ENCODE data around the gene PICK1.

PICK1 gene

DNA sequence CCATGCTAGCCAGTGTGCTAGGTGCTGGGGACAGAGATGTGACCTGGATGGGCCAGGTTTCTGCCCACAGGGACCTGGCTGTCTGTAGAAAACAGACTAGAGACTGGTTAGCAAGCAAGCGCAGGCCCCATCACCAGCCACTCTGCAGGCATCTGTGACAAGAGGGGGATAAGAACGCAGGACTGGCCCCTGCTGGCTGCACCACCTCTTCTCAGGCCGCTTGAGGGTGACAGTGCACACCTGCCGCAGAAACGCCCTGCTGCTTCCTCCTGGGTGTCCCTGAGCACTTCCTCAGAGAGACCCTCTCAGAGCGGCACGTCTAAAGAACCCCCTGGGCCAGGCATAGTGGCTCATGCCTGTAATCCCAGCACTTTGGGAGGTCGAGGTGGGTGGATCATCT, 5.9 kb upstream of the PICK1 start:
- DNase-seq (ENCODE audit: low spot score in 2 of 2), result no peak
- no peak for ATAC-seq (ENCODE audit: low read depth)
- Mint-ChIP-seq H3K36me3 (no peaks in the 10 kb centered on the region), H3K9me3 (no peaks in the 10 kb centered on the region), H3K4me1 (peaks cover 6% of the 10 kb centered on the region), H3K27me3 (peaks cover 8% of the 10 kb centered on the region), H3K4me3 (no peak overlapping the region), H3K27ac (no peak overlapping the region)

DNA sequence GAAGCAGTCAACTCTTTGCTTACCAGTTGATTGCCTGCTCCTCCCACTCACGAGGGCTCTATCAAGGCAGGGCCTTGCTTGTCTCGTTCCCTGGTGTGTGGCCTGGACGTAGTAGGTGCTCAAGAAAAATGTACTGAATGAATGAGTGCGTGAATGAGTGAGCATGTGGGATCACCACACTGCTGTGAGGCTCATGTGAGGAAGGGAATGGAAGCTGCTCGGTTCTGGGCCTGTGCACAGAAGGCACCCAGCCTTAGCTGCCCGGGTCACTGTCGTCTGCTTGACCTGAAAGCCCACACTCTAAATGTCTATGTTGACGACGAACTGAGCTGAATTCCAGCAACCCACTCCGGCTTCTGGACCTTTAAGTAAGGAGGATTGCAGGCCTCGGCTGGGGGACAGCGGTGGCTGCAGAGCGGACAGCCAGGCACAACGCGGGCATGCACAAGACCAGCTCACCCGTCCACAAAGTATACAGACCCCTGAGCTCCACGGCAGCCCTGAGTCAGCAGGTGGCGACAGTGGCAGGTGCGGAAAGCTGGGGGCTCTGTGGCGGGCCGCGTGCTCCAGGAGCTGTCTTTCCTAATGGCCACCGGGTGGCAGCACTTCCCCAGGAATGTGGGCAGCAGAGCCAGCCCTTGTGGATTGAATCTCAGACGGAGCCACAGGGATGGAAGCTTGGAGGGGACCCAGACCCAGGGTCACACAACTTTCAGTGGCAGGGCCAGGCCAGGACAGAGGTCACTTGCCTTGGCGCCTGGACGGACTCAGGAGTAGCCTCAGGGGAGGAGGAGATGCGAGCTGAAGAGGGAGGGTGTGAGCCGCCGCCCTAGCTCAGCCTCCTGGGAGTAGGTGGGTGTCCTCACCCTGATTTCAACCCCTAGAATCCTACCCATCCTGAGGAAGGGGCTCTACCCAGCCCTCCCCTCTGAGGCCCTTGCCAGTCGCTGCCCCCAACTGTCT, 5.0 kb upstream of the PICK1 start:
- no peak overlapping the region for H3K27ac Mint-ChIP-seq
- DNase-seq (ENCODE audit: low spot score in 2 of 2), result peak; percentile 78 to 81
- no peak overlapping the region for H3K4me3 Mint-ChIP-seq
- H3K4me1 Mint-ChIP-seq, result peaks cover 6% of the 10 kb centered on the region
- peak; percentile 73 for ATAC-seq (ENCODE audit: low read depth)
- peaks cover 8% of the 10 kb centered on the region for H3K27me3 Mint-ChIP-seq
- no peaks in the 10 kb centered on the region for H3K36me3 Mint-ChIP-seq
- H3K9me3 Mint-ChIP-seq, result no peaks in the 10 kb centered on the region

- peak; percentile 32 for ATAC-seq (ENCODE audit: low read depth)
- Mint-ChIP-seq H3K36me3 (peaks cover 33% of the 10 kb centered on the region), H3K27ac (peak overlapping the region; percentile 66), H3K4me1 (peaks cover 11% of the 10 kb centered on the region), H3K27me3 (no peaks in the 10 kb centered on the region), H3K4me3 (no peak overlapping the region), H3K9me3 (no peaks in the 10 kb centered on the region)
- DNase-seq (ENCODE audit: low spot score in 2 of 2), result no peak
These were observed 5.6 kb downstream of the PICK1 start for GRCh38 chr22:38062791-38063190.

GRCh38 chr22:38065539-38065938, 8.3 kb downstream of the PICK1 start:
- Mint-ChIP-seq H3K27ac (no peak overlapping the region), H3K27me3 (no peaks in the 10 kb centered on the region), H3K9me3 (no peaks in the 10 kb centered on the region), H3K4me1 (peaks cover 4% of the 10 kb centered on the region), H3K36me3 (peaks cover 33% of the 10 kb centered on the region), H3K4me3 (no peak overlapping the region)
- ATAC-seq (ENCODE audit: low read depth) (no peak), DNase-seq (ENCODE audit: low spot score in 2 of 2) (no peak)

DNA sequence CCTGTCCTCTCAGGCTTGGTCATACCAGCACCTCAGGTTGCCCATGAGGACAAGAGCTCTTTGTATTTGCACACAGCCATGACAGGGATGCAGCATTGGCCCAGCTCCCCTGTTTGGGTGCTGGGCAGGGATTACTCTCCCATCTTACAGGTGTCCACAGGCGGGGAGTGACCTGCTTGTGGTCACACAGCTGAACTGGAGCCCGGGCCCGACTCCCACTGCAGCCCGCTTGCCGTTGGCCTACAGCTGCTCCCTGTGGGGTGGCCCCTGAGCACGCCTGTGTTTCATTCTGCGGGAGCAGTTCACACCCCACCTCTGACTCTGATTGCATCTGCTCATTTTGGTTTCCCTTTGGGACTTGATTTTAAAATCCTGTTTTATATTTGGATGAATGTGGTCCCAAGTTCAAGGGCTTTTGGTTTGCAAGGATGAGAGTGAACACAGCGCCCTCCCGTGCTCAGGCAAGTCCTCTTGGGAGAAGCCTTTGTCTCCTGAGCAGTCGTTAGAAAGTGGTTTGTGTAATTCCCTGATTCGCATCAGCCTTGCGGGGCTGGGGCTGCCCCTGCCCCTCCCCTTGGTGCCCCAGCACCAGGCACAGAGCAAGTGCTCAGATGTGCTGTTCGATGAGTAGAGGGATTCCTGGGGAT, 9.3 kb downstream of the PICK1 start:
- no peak overlapping the region for H3K4me3 Mint-ChIP-seq
- no peaks in the 10 kb centered on the region for H3K9me3 Mint-ChIP-seq
- peaks cover 4% of the 10 kb centered on the region for H3K4me1 Mint-ChIP-seq
- DNase-seq (ENCODE audit: low spot score in 2 of 2) (no peak), ATAC-seq (ENCODE audit: low read depth) (no peak)
- H3K27ac Mint-ChIP-seq, result no peak overlapping the region
- no peaks in the 10 kb centered on the region for H3K27me3 Mint-ChIP-seq
- H3K36me3 Mint-ChIP-seq, result peaks cover 36% of the 10 kb centered on the region

DNA sequence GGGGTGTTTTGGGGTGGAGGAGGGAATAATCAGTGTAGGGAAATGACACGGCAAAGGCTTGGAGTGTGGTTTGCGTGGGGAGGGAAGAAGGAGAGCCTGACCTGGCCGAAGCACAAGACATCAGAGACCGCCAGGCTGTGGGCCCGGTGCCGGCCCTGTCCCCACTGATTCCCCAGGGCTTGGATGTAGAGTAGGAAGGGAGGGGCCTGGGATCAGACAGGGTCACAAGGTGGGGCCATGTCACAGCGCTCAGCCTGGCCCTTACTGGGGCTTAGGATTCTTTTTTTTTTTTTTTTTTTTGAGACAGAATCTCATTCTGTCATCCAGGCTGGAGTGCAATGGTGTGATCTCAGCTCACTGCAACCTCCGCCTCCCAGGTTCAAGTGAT, 9.8 kb downstream of the PICK1 start:
- Mint-ChIP-seq H3K27me3 (no peaks in the 10 kb centered on the region), H3K4me1 (peaks cover 4% of the 10 kb centered on the region), H3K36me3 (peaks cover 33% of the 10 kb centered on the region), H3K4me3 (no peak overlapping the region), H3K9me3 (no peaks in the 10 kb centered on the region), H3K27ac (no peak overlapping the region)
- no peak for DNase-seq (ENCODE audit: low spot score in 2 of 2)
- ATAC-seq (ENCODE audit: low read depth), result no peak

DNA sequence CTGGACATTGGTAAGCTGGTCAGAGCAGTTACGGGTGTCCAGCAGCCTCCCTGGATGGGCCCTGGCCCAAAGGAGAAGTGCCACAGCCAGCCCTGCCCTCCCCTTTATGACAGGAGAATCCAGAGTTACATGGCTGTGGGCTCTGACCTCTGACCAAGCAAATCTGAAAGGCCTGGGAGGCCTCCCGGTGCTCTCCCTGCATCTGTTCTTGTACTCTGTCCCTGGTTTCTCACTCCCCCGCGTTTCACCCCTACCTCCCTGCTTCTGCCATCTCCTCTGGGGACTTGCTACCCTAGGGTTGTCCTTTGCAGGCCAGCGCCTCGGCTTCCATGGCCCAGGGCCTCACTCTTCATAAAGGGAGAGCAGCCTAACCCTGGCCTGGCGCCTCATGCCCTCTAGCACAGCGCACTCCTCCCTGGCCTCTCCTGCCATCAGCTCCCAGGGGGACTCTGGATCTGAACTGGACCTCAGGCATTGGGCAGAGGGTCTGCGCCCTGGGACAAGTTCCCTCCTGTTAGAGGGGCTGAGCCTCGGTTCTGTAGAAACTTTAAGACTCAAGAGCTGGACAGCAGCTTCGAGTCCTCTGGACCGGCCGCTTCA, 10.7 kb downstream of the PICK1 start:
- Mint-ChIP-seq H3K9me3 (no peaks in the 10 kb centered on the region), H3K27ac (no peak overlapping the region), H3K4me3 (no peak overlapping the region), H3K4me1 (peaks cover under 1% of the 10 kb centered on the region), H3K27me3 (no peaks in the 10 kb centered on the region), H3K36me3 (peaks cover 38% of the 10 kb centered on the region)
- no peak for ATAC-seq (ENCODE audit: low read depth)
- no peak for DNase-seq (ENCODE audit: low spot score in 2 of 2)

GRCh38 chr22:38068641-38069371, 11.6 kb downstream of the PICK1 start:
- no peak overlapping the region for H3K27ac Mint-ChIP-seq
- H3K27me3 Mint-ChIP-seq, result no peaks in the 10 kb centered on the region
- H3K36me3 Mint-ChIP-seq, result peaks cover 41% of the 10 kb centered on the region

DNA sequence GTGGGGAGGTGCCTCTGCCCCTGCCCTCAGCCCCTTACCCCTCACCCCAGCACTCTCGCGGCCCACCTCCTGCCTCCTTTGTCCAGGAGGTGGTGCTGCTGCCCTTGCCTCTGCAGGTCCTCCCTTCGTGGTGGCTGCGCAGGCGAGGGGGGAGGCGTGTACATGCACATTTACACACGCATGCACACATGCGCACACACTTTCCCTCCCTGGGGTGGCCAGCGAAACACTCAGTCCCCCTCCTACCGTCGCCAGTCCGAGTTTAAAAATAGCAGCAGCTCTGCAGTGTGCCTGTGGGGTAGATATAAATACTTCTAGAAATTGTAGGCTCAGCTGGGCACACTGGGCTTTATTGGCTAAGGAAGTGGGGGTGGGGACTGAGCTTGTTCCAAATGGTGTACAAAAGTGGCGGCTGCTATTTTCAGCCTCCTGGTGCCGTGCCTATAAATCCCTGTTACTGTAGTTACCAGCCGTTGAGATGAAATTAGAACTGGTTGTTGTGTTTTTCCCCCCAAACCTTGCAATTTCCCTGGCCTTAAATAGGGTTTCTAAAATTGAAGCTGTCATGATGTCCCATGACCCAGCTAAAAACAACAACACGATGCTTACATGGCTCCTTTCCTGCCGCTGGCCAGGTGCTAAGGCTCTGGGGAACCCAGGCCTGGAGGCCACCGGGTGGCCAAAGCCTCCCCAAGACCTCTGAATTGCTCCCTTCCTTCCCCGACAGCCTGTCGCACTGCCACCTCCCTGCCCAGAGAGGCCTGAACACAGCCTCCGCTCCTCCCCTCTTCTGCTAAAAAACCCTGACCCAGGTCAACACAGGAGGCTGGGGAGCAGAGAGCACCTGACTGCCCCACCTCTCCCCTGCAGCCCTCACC, 12.4 kb downstream of the PICK1 start:
- no peaks in the 10 kb centered on the region for H3K9me3 Mint-ChIP-seq
- H3K27me3 Mint-ChIP-seq, result no peaks in the 10 kb centered on the region
- DNase-seq (ENCODE audit: low spot score in 2 of 2), result no peak
- H3K27ac Mint-ChIP-seq, result no peak overlapping the region
- H3K4me3 Mint-ChIP-seq, result no peak overlapping the region
- ATAC-seq (ENCODE audit: low read depth), result no peak
- H3K36me3 Mint-ChIP-seq, result peaks cover 44% of the 10 kb centered on the region
- no peaks in the 10 kb centered on the region for H3K4me1 Mint-ChIP-seq

More at GRCh38 chr22:38068641-38069371, 11.6 kb downstream of the PICK1 start:
- no peaks in the 10 kb centered on the region for H3K9me3 Mint-ChIP-seq
- ATAC-seq (ENCODE audit: low read depth) (no peak), DNase-seq (ENCODE audit: low spot score in 2 of 2) (no peak)
- no peak overlapping the region for H3K4me3 Mint-ChIP-seq
- no peaks in the 10 kb centered on the region for H3K4me1 Mint-ChIP-seq

- Mint-ChIP-seq H3K27ac (no peak overlapping the region), H3K36me3 (peaks cover 40% of the 10 kb centered on the region), H3K27me3 (no peaks in the 10 kb centered on the region), H3K4me3 (no peak overlapping the region), H3K4me1 (no peaks in the 10 kb centered on the region), H3K9me3 (no peaks in the 10 kb centered on the region)
- ATAC-seq (ENCODE audit: low read depth) (no peak), DNase-seq (ENCODE audit: low spot score in 2 of 2) (no peak)
These were observed 13.2 kb downstream of the PICK1 start for GRCh38 chr22:38070250-38070921.

- peaks cover 36% of the 10 kb centered on the region for H3K36me3 Mint-ChIP-seq
- H3K4me3 Mint-ChIP-seq, result no peak overlapping the region
- ATAC-seq (ENCODE audit: low read depth) (no peak), DNase-seq (ENCODE audit: low spot score in 2 of 2) (no peak)
- no peaks in the 10 kb centered on the region for H3K9me3 Mint-ChIP-seq
- H3K27me3 Mint-ChIP-seq, result no peaks in the 10 kb centered on the region
- H3K4me1 Mint-ChIP-seq, result no peaks in the 10 kb centered on the region
- H3K27ac Mint-ChIP-seq, result no peak overlapping the region
These were observed 14.5 kb downstream of the PICK1 start for GRCh38 chr22:38071421-38072321.
